CD14-positive monocyte (primary cell): ENCODE measurements around the gene ST3GAL3. TPM values are rescaled to one million over a fixed set of nuclear protein-coding genes. Genes with fewer than 3 reads are reported as not detected.

Experiments
- DNase-seq, 3 donors: peaks; one replicate each; pipeline ENCODE4 v3.0.0-alpha.2; 2011 to 2022
- H2AFZ ChIP-seq: 2 replicates; pipeline ENCODE4 v1.6.0; 2012; ENCODE audit warnings: mild to moderate bottlenecking, low read depth, low read length, inconsistent platforms; ENCODE audit not compliant: insufficient read depth, poor library complexity, severe bottlenecking
- H3K27ac ChIP-seq, 2 donors: 1 replicate in 1 of 2; 2 replicates in 1 of 2; pipeline ENCODE4 v1.5.1; 2012 to 2013; ENCODE audit warnings: low read length in 2 of 2, control low read depth in 1 of 2, inconsistent platforms in 1 of 2, low read depth in 1 of 2, mild to moderate bottlenecking in 1 of 2
- H3K27me3 ChIP-seq, 2 donors: one replicate each; pipeline versions ENCODE4 v1.6.0 to v1.6.1; 2011 to 2013; ENCODE audit warnings: low read length in 2 of 2; ENCODE audit not compliant: control insufficient read depth in 2 of 2, insufficient read depth in 2 of 2
- H3K36me3 ChIP-seq, 2 donors: replicated peaks in 1 of 2; 1 replicate in 1 of 2; 2 replicates in 1 of 2; pipeline versions ENCODE4 v1.5.1 to v1.6.1; 2012 to 2013; ENCODE audit warnings: low read length in 2 of 2, control low read depth in 1 of 2, inconsistent platforms in 1 of 2, mild to moderate bottlenecking in 1 of 2; ENCODE audit not compliant: insufficient read depth in 2 of 2, control insufficient read depth in 1 of 2
- H3K4me1 ChIP-seq, 2 donors: 1 replicate in 1 of 2; 2 replicates in 1 of 2; pipeline versions ENCODE4 v1.5.1 to v1.6.1; 2012 to 2013; ENCODE audit warnings: low read length in 2 of 2, control low read depth in 1 of 2, inconsistent platforms in 1 of 2, mild to moderate bottlenecking in 1 of 2, moderate library complexity in 1 of 2; ENCODE audit not compliant: insufficient read depth in 2 of 2, control insufficient read depth in 1 of 2
- H3K4me2 ChIP-seq: replicated peaks from 2 replicates; pipeline ENCODE3; 2012; ENCODE audit warnings: low read length, moderate library complexity, mild to moderate bottlenecking; ENCODE audit not compliant: poor library complexity, severe bottlenecking; ENCODE audit errors: extremely low read depth
- H3K4me3 ChIP-seq, 3 experiments: fragments of 200-600 bp in 1 of 3; sonication (generic) in 1 of 3; replicated peaks in 1 of 3; 1 replicate in 2 of 3; 2 replicates in 1 of 3; pipeline ENCODE4 v1.5.1; 2011 to 2013; ENCODE audit warnings: low read length in 3 of 3, mild to moderate bottlenecking in 3 of 3, control low read depth in 2 of 3, low read depth in 2 of 3, inconsistent platforms in 1 of 3, moderate library complexity in 1 of 3
- H3K79me2 ChIP-seq: 2 replicates; pipeline ENCODE4 v1.6.0; 2012; ENCODE audit warnings: mild to moderate bottlenecking, control low read depth, inconsistent platforms, low read length, moderate library complexity; ENCODE audit not compliant: insufficient read depth
- H3K9ac ChIP-seq: 2 replicates; pipeline ENCODE4 v1.6.0; 2017; ENCODE audit warnings: low read length, mild to moderate bottlenecking; ENCODE audit not compliant: insufficient read depth, poor library complexity, severe bottlenecking
- H3K9me3 ChIP-seq, 2 donors: replicated peaks in 1 of 2; 1 replicate in 1 of 2; 2 replicates in 1 of 2; pipeline versions ENCODE4 v1.5.1 to v1.6.1; 2012 to 2013; ENCODE audit warnings: low read length in 2 of 2, control low read depth in 1 of 2; ENCODE audit not compliant: control insufficient read depth in 1 of 2, insufficient read depth in 1 of 2
- H4K20me1 ChIP-seq: 2 replicates; pipeline ENCODE4 v1.6.0; 2012; ENCODE audit warnings: mild to moderate bottlenecking, low read length, control low read depth, moderate library complexity; ENCODE audit not compliant: insufficient read depth
- H3K27ac Mint-ChIP-seq, 7 donors: one replicate each; pipeline ENCODE4 v1.8.0; 2020; ENCODE audit warnings: mild to moderate bottlenecking in 7 of 7, mixed read lengths in 7 of 7, moderate library complexity in 6 of 7, inconsistent platforms in 2 of 7
- H3K27me3 Mint-ChIP-seq, 3 donors: one replicate each; pipeline ENCODE4 v1.8.0; 2021 to 2022; ENCODE audit warnings: low read depth in 3 of 3, mild to moderate bottlenecking in 3 of 3, mixed read lengths in 3 of 3, moderate library complexity in 3 of 3, inconsistent platforms in 1 of 3
- H3K36me3 Mint-ChIP-seq, 2 donors: one replicate each; pipeline ENCODE4 v1.8.0; 2020; ENCODE audit warnings: mixed read lengths in 2 of 2, inconsistent platforms in 1 of 2, mild to moderate bottlenecking in 1 of 2
- H3K4me1 Mint-ChIP-seq: one replicate; pipeline ENCODE4 v1.8.0; 2020; ENCODE audit warnings: mild to moderate bottlenecking, mixed read lengths
- H3K4me3 Mint-ChIP-seq, 2 donors: one replicate each; pipeline ENCODE4 v1.8.0; 2020; ENCODE audit warnings: mild to moderate bottlenecking in 2 of 2, mixed read lengths in 2 of 2, moderate library complexity in 1 of 2
- H3K9me3 Mint-ChIP-seq, 7 donors: one replicate each; pipeline ENCODE4 v1.8.0; 2020 to 2022; ENCODE audit warnings: mixed read lengths in 7 of 7, mild to moderate bottlenecking in 6 of 7, moderate library complexity in 6 of 7, inconsistent platforms in 2 of 7
- CTCF ChIP-seq: fragments of 200-600 bp; IDR thresholded peaks from one replicate; pipeline ENCODE4 v1.8.0; 2022; ENCODE audit warnings: antibody characterized with exemption, mild to moderate bottlenecking
- WGBS: methylation state at CpG from one replicate; pipeline ENCODE4 v1.1.5; 2013; ENCODE audit warnings: missing lambda C conversion rate; ENCODE audit not compliant: insufficient coverage; 5-methylcytosine and 5-hydroxymethylcytosine counted together
- intact Hi-C, 2 donors: fragments of 100-400 bp; cut with micrococcal nuclease; formaldehyde crosslinking; loops; one replicate each; pipeline versions ENCODE4 v1.15.0 to v1.15.1; 2023
- polyA plus RNA-seq, 3 donors: library from polyadenylated mRNA; depleted of rRNA in 1 of 3; unstranded in 2 of 3; stranded (reverse) in 1 of 3; fragments of 300-500 nt in 2 of 3; fragments of >200 nt in 1 of 3; fragmentation: Illumina TruSeq in 2 of 3; gene quantifications; 1 replicate in 2 of 3; 2 replicates in 1 of 3; pipeline ENCODE4 v1.2.3, GENCODE V29; 2012 to 2021

Gene ST3GAL3
- polyA plus RNA-seq, 3 donors, result 1.6 to 4.5 (median 2.1) TPM

GRCh38 chr1:43947874-43948437 is 240.6 kb downstream of the ST3GAL3 start:
- Mint-ChIP-seq H3K4me1 (peaks cover 44% of the 10 kb centered on the region), H3K27ac (peak overlapping the region in 5 of 7 donors; percentile 66 to 98 (median 96))
- H3K79me2 ChIP-seq, result peaks cover 23% of the 10 kb centered on the region

GRCh38 chr1:43949678-43950077 is 242.3 kb downstream of the ST3GAL3 start:
- DNase-seq, result no peak
- WGBS, result 95% methylated on average over 13 of the region's 13 CpGs
- no peak overlapping the region for H3K4me2 ChIP-seq
- peaks cover 41% of the 10 kb centered on the region for H3K4me1 Mint-ChIP-seq
- intact Hi-C loops, result loop anchor here in 1 of 2 donors (5.0 to 10.0 kb wide), 2 partner anchors 242 to 295 kb away; partner anchors contain the start of genes KDM4A and ST3GAL3
- no peak for TF ChIP-seq CTCF
- H2AFZ ChIP-seq, result no peak overlapping the region
- H3K27me3 ChIP-seq, result no peaks in the 10 kb centered on the region
- H4K20me1 ChIP-seq, result peaks cover 4% of the 10 kb centered on the region
- H3K27ac ChIP-seq, result no peak overlapping the region
- peaks cover 12 to 25% of the 10 kb centered on the region in 2 donors for H3K36me3 ChIP-seq
- no peaks in the 10 kb centered on the region for H3K27me3 Mint-ChIP-seq
- H3K9me3 Mint-ChIP-seq, result no peaks in the 10 kb centered on the region
- peak overlapping the region in 1 of 7 donors; percentile 49 for H3K27ac Mint-ChIP-seq
- H3K4me3 Mint-ChIP-seq, result no peak overlapping the region
- H3K79me2 ChIP-seq, result peaks cover 23% of the 10 kb centered on the region
- H3K36me3 Mint-ChIP-seq, result peaks cover 14 to 26% of the 10 kb centered on the region in 2 donors
- no peak overlapping the region for H3K4me3 ChIP-seq
- H3K9ac ChIP-seq, result no peak overlapping the region
- H3K9me3 ChIP-seq, result no peaks in the 10 kb centered on the region
- H3K4me1 ChIP-seq, result peaks cover 20 to 25% of the 10 kb centered on the region in 2 donors

More at GRCh38 chr1:43947874-43948437, 240.6 kb downstream of the ST3GAL3 start:
- Mint-ChIP-seq H3K4me3 (peak overlapping the region; percentile 88 to 95), H3K36me3 (peaks cover 14 to 20% of the 10 kb centered on the region in 2 donors), H3K9me3 (no peaks in the 10 kb centered on the region), H3K27me3 (no peaks in the 10 kb centered on the region)
- peaks cover 4% of the 10 kb centered on the region for H4K20me1 ChIP-seq
- no peak overlapping the region for H3K9ac ChIP-seq
- no peak overlapping the region for H2AFZ ChIP-seq
- peak overlapping the region in 1 of 2 donors; percentile 98 for H3K27ac ChIP-seq
- H3K27me3 ChIP-seq, result no peaks in the 10 kb centered on the region
- peaks cover 20 to 25% of the 10 kb centered on the region in 2 donors for H3K4me1 ChIP-seq
- peak overlapping the region; percentile 98 for H3K4me2 ChIP-seq
- no peak for DNase-seq
- H3K4me3 ChIP-seq, result peak overlapping the region in 1 of 3 experiments; percentile 91
- WGBS, result 85% methylated on average over 2 of the region's 3 CpGs
- H3K9me3 ChIP-seq, result no peaks in the 10 kb centered on the region
- intact Hi-C loops, result loop anchor here in 1 of 2 donors (2.0 to 10.0 kb wide), 3 partner anchors 27 to 293 kb away; partner anchors contain the start of genes ATP6V0B, KDM4A and ST3GAL3
- no peak for TF ChIP-seq CTCF
- H3K36me3 ChIP-seq, result peaks cover 12 to 25% of the 10 kb centered on the region in 2 donors
